Esophagus squamous epithelium (tissue), 4 donors: Measurements from ENCODE around the gene RCAN2.

Source experiments
- CTCF ChIP-seq, 6 experiments: fragments of 450-650 bp in 4 of 6; fragments of 200-600 bp in 2 of 6; sonication (generic) in 2 of 6; IDR thresholded peaks; one replicate each; pipeline ENCODE4 v1.5.1; 2016 to 2019; ENCODE audit warnings: antibody characterized with exemption in 6 of 6, mild to moderate bottlenecking in 4 of 6, moderate library complexity in 4 of 6
- POLR2A ChIP-seq, 4 donors: fragments of 450-650 bp; IDR thresholded peaks; one replicate each; pipeline ENCODE4 v1.6.1; 2017; ENCODE audit warnings: antibody characterized with exemption in 4 of 4, mild to moderate bottlenecking in 4 of 4, moderate library complexity in 3 of 4

GRCh38 chr6:46305833-46306232, 185.4 kb downstream of the RCAN2 start:
- no peak for TF ChIP-seq CTCF (IDR thresholded peaks at IDR 0.05)
- no peak for TF ChIP-seq POLR2A (IDR thresholded peaks at IDR 0.05)
